SK-N-MC (cell line): ENCODE data around the gene EFR3B.

Source experiments
- EZH2 ChIP-seq: fragments of 200-600 bp; sonication (generic); IDR thresholded peaks from one replicate; pipeline ENCODE4 v1.6.1; 2017; ENCODE audit warnings: antibody characterized with exemption
- POLR2AphosphoS5 ChIP-seq: IDR thresholded peaks from 2 replicates; pipeline ENCODE4 v1.6.1; 2012; ENCODE audit warnings: mild to moderate bottlenecking, low read depth, low read length, borderline replicate concordance

DNA sequence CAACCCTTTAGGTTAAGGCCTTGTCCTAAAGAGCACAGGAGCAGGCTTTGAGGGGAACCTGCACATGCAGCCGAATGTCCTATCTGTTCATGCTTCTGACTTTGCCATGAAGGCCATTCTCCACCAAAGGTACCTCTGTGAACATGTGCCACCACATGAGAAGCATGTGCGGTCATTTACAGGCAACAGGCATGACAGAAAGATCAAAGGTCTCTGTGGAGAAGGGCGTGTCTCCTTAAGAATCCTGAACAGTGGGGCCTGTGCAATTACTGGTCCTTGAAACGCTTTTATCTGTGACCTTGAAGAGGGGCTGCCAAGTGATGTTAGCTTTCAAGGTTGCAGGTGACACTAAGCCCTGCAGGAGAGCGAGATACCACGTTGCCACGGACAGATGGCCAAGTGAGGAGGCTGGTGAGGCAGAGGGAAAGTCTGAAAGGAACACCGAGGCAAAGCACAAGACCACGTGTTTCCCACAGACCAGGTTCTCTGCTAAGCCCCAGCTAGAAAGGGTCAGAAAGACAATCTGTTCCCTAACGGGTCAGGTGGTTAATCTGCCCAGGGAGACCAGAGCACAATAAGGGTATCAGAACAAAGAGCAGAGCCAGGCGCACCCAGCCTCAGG lies 146.0 kb downstream of the EFR3B start:
- no peak for TF ChIP-seq POLR2AphosphoS5
- no peak for TF ChIP-seq EZH2
